Neural cell (in vitro differentiated cells): ENCODE measurements around the gene RIIAD1. TPM values are rescaled to one million over a fixed set of nuclear protein-coding genes. Genes with fewer than 3 reads are reported as not detected.

Experiments
- H2AFZ ChIP-seq: fragments of 200-600, 300-800 bp; sonication (generic), shearing (Covaris generic); 2 replicates; pipeline ENCODE4 v1.6.0; 2014; ENCODE audit warnings: low read depth, mild to moderate bottlenecking, antibody characterized with exemption, low read length, moderate library complexity
- H3F3A ChIP-seq: fragments of 200-600 bp; shearing (Covaris generic); 2 replicates; pipeline ENCODE4 v1.6.1; 2016; ENCODE audit warnings: mild to moderate bottlenecking, moderate library complexity, mixed read lengths, antibody characterized with exemption, low read length; ENCODE audit not compliant: insufficient read depth, poor library complexity, severe bottlenecking
- H3K27ac ChIP-seq: fragments of 200-600, 300-800 bp; sonication (generic), shearing (Covaris generic); 2 replicates; pipeline ENCODE4 v1.5.1; 2014; ENCODE audit warnings: mild to moderate bottlenecking, low read length, moderate library complexity
- H3K27me3 ChIP-seq: fragments of 300-800, 200-600 bp; sonication (generic), shearing (Covaris generic); 2 replicates; pipeline ENCODE4 v1.6.0; 2014; ENCODE audit warnings: mild to moderate bottlenecking, low read depth, low read length, moderate library complexity; ENCODE audit not compliant: insufficient read depth
- H3K36me3 ChIP-seq: fragments of 300-800, 200-600 bp; sonication (generic), shearing (Covaris generic); 2 replicates; pipeline ENCODE4 v1.5.1; 2014; ENCODE audit warnings: mild to moderate bottlenecking, antibody characterized with exemption, low read length, moderate library complexity; ENCODE audit not compliant: insufficient read depth
- H3K4me2 ChIP-seq: fragments of 300-800, 200-600 bp; sonication (generic), shearing (Covaris generic); 2 replicates; pipeline ENCODE4 v1.6.0; 2014; ENCODE audit warnings: mild to moderate bottlenecking, low read length
- H3K4me3 ChIP-seq: fragments of 300-800, 200-600 bp; sonication (generic), shearing (Covaris generic); 2 replicates; pipeline ENCODE4 v1.5.1; 2014; ENCODE audit warnings: mild to moderate bottlenecking, low read length, moderate library complexity
- H3K79me2 ChIP-seq: fragments of 200-600 bp; shearing (Covaris generic); replicated peaks from 2 replicates; pipeline ENCODE4 v1.6.0; 2014; ENCODE audit warnings: mild to moderate bottlenecking, low read length, moderate library complexity; ENCODE audit not compliant: insufficient read depth
- H3K9ac ChIP-seq: fragments of 300-800, 200-600 bp; sonication (generic), shearing (Covaris generic); 2 replicates; pipeline ENCODE4 v1.6.1; 2016; ENCODE audit warnings: mild to moderate bottlenecking, low read length, mixed read lengths
- H3K9me2 ChIP-seq: fragments of 200-600 bp; shearing (Covaris generic); 2 replicates; pipeline ENCODE4 v1.6.1; 2016; ENCODE audit warnings: mild to moderate bottlenecking, low read length, mixed read lengths; ENCODE audit not compliant: insufficient read depth
- H3K9me3 ChIP-seq: fragments of 200-600, 300-800 bp; sonication (generic), shearing (Covaris generic); 2 replicates; pipeline ENCODE4 v1.6.1; 2016; ENCODE audit warnings: mild to moderate bottlenecking, mixed run types, low read length, moderate library complexity, mixed read lengths
- H4K20me1 ChIP-seq: fragments of 200-600 bp; shearing (Covaris generic); 2 replicates; pipeline ENCODE4 v1.6.1; 2016; ENCODE audit warnings: mild to moderate bottlenecking, mixed run types; ENCODE audit not compliant: insufficient read depth
- EP300 ChIP-seq: fragments of 450-650 bp; conservative IDR thresholded peaks from 2 replicates; pipeline ENCODE4 v1.6.1; 2014; ENCODE audit warnings: antibody characterized with exemption, mild to moderate bottlenecking, moderate library complexity; ENCODE audit not compliant: poor library complexity, severe bottlenecking
- EZH2 ChIP-seq: fragments of 200-600, 300-800 bp; shearing (Covaris generic), sonication (generic); IDR thresholded peaks from 2 replicates; pipeline ENCODE4 v1.6.1; 2014; ENCODE audit warnings: antibody characterized with exemption, low read length, borderline replicate concordance, mild to moderate bottlenecking; ENCODE audit not compliant: insufficient read depth, poor library complexity, severe bottlenecking
- MXI1 ChIP-seq: fragments of 450-650 bp; conservative IDR thresholded peaks from 2 replicates; pipeline ENCODE4 v1.6.1; 2014; ENCODE audit warnings: antibody characterized with exemption, mild to moderate bottlenecking; ENCODE audit not compliant: poor library complexity, severe bottlenecking
- POLR2AphosphoS5 ChIP-seq: IDR thresholded peaks from 2 replicates; pipeline ENCODE4 v1.6.1; 2012
- RAD21 ChIP-seq: fragments of 450-650 bp; conservative IDR thresholded peaks from 2 replicates; pipeline ENCODE4 v1.6.1; 2014; ENCODE audit warnings: antibody characterized with exemption, mild to moderate bottlenecking, moderate library complexity
- SMC3 ChIP-seq: fragments of 450-650 bp; conservative IDR thresholded peaks from 2 replicates; pipeline ENCODE4 v1.6.1; 2014; ENCODE audit warnings: antibody characterized with exemption, mild to moderate bottlenecking, moderate library complexity; ENCODE audit not compliant: poor library complexity
- TAF1 ChIP-seq: IDR thresholded peaks from 2 replicates; pipeline ENCODE4 v1.6.1; 2012; ENCODE audit warnings: low read depth
- polyA minus RNA-seq: library from RNA; depleted of rRNA, polyadenylated mRNA; stranded (reverse); fragments of >200 nt; gene quantifications from 2 replicates; pipeline ENCODE4 v1.2.3, GENCODE V29; 2014
- polyA plus RNA-seq: library from polyadenylated mRNA; depleted of rRNA; stranded (reverse); fragments of >200 nt; gene quantifications from 2 replicates; pipeline ENCODE4 v1.2.3, GENCODE V29; 2014
- TF ChIP-seq, protein P1 (sequence below): IDR thresholded peaks from 2 replicates; pipeline ENCODE4 v1.6.1; 2012; ENCODE audit warnings: borderline replicate concordance
- TF ChIP-seq, protein P2 (sequence below): fragments of 450-650 bp; IDR thresholded peaks from 2 replicates; pipeline ENCODE4 v1.5.1; 2014; ENCODE audit warnings: antibody characterized with exemption, mild to moderate bottlenecking, moderate library complexity; ENCODE audit not compliant: poor library complexity, severe bottlenecking

Gene RIIAD1, protein sequence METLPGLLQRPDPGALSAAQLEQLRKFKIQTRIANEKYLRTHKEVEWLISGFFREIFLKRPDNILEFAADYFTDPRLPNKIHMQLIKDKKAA
- 23.5 and 23.6 TPM in 2 replicates for polyA plus RNA-seq
- polyA minus RNA-seq = 10.8 and 18.3 TPM in 2 replicates

DNA sequence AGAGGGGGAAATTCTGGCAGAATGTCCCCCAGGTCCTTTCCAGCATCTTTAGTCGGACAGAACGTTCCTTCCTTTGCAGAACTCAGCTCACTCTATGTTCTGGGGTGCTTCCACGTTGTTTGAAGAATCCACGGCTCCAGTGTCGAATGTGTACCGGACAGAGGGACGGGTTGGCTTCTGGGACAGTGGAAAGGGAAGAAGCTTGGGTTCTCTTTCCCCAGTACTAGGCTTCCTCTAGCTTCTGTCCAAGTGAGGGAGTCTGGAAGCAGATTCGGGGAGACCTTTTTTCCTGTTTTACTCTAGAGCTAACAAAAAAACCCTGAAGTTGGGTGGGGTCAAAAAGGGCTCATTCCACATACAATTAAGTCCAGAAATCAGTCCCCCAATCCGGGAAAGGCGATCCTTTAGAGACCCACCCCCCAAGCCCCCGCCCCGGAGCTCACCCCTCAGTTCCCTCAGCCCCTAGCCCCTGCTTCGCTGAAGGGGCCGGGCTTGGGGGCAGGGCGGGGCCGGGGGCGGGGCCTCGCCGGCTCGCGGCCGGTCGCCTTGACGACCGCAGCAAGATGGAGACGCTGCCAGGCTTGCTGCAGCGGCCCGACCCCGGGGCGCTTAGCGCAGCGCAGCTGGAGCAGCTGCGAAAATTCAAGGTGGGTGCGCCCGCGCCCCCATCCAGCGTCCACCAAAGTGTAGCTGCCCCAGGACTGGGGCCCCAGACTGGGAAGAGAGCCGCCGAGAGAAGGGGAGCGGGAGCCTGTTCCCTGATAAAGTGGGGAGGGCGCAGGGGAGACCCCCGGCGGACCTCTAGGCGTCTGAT is at the start of gene RIIAD1:
RIIAD1 (plus strand) TSS at position 549 of the 814 bp plus-strand sequence; CDS start at position 564, 15 bp downstream.
- H3K9me2 ChIP-seq = no peaks in the 10 kb centered on the region
- H3F3A ChIP-seq = no peaks in the 10 kb centered on the region
- peak within 1 kb of the TSS; percentile 66 for H2AFZ ChIP-seq
- peak within 1 kb of the TSS; percentile 81 for H3K4me3 ChIP-seq
- H3K4me2 ChIP-seq = peak within 1 kb of the TSS; percentile 66
- no peaks in the 10 kb centered on the region for H4K20me1 ChIP-seq
- TF ChIP-seq, protein P1, sequence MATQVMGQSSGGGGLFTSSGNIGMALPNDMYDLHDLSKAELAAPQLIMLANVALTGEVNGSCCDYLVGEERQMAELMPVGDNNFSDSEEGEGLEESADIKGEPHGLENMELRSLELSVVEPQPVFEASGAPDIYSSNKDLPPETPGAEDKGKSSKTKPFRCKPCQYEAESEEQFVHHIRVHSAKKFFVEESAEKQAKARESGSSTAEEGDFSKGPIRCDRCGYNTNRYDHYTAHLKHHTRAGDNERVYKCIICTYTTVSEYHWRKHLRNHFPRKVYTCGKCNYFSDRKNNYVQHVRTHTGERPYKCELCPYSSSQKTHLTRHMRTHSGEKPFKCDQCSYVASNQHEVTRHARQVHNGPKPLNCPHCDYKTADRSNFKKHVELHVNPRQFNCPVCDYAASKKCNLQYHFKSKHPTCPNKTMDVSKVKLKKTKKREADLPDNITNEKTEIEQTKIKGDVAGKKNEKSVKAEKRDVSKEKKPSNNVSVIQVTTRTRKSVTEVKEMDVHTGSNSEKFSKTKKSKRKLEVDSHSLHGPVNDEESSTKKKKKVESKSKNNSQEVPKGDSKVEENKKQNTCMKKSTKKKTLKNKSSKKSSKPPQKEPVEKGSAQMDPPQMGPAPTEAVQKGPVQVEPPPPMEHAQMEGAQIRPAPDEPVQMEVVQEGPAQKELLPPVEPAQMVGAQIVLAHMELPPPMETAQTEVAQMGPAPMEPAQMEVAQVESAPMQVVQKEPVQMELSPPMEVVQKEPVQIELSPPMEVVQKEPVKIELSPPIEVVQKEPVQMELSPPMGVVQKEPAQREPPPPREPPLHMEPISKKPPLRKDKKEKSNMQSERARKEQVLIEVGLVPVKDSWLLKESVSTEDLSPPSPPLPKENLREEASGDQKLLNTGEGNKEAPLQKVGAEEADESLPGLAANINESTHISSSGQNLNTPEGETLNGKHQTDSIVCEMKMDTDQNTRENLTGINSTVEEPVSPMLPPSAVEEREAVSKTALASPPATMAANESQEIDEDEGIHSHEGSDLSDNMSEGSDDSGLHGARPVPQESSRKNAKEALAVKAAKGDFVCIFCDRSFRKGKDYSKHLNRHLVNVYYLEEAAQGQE = no peak
- TF ChIP-seq SMC3 (no peak), POLR2AphosphoS5 (no peak), EZH2 (no peak), EP300 (no peak), MXI1 (peak; percentile 75), TAF1 (no peak), RAD21 (peak; percentile 25)
- TF ChIP-seq, protein P2, sequence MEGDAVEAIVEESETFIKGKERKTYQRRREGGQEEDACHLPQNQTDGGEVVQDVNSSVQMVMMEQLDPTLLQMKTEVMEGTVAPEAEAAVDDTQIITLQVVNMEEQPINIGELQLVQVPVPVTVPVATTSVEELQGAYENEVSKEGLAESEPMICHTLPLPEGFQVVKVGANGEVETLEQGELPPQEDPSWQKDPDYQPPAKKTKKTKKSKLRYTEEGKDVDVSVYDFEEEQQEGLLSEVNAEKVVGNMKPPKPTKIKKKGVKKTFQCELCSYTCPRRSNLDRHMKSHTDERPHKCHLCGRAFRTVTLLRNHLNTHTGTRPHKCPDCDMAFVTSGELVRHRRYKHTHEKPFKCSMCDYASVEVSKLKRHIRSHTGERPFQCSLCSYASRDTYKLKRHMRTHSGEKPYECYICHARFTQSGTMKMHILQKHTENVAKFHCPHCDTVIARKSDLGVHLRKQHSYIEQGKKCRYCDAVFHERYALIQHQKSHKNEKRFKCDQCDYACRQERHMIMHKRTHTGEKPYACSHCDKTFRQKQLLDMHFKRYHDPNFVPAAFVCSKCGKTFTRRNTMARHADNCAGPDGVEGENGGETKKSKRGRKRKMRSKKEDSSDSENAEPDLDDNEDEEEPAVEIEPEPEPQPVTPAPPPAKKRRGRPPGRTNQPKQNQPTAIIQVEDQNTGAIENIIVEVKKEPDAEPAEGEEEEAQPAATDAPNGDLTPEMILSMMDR = peak; percentile 26
- peaks cover 9% of the 10 kb centered on the region for H3K79me2 ChIP-seq
- H3K36me3 ChIP-seq = no peaks in the 10 kb centered on the region
- peak within 1 kb of the TSS; percentile 77 for H3K9ac ChIP-seq
- no peaks in the 10 kb centered on the region for H3K27me3 ChIP-seq
- H3K9me3 ChIP-seq = no peaks in the 10 kb centered on the region
- H3K27ac ChIP-seq = peak within 1 kb of the TSS; percentile 45

DNA sequence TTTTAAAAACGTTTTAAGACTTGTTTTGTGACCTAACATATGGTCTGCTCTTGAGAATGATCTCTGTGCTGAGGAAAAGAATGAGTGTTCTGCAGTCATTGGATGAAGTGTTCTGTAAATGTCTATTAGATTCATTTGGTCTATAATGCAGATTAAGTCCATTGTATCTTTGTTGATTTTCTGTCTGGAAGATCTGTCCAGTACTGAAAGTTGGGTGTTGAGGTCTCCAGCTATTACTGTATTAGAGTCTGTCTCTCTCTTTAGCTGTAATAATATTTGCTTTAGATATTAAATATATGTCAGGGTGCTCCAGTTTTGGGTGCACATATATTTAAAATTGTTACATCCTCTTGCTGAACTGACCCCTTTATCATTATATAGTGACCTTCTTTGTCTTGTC is 47.9 kb upstream of the RIIAD1 start:
- Histone ChIP-seq H3K4me2 (no peak overlapping the region), H3K27ac (no peak overlapping the region), H3K9ac (no peak overlapping the region), H3F3A (no peaks in the 10 kb centered on the region), H3K27me3 (no peaks in the 10 kb centered on the region), H4K20me1 (no peaks in the 10 kb centered on the region), H3K79me2 (peaks cover 11% of the 10 kb centered on the region), H3K36me3 (peaks cover 14% of the 10 kb centered on the region), H2AFZ (no peak overlapping the region), H3K9me3 (no peaks in the 10 kb centered on the region), H3K4me3 (no peak overlapping the region), H3K9me2 (no peaks in the 10 kb centered on the region)
- TF ChIP-seq, protein P2 = no peak
- TF ChIP-seq EP300 (no peak), TAF1 (no peak), RAD21 (no peak), MXI1 (no peak), SMC3 (no peak), EZH2 (no peak), POLR2AphosphoS5 (no peak)
- TF ChIP-seq, protein P1 = no peak
